Measurements from ENCODE around the gene NUCB1.

NUCB1 gene

GRCh38 chr19:48954595-48955307, 54.6 kb downstream of the NUCB1 start, which contains the start of gene BAX:
Gene BAX, plus strand, starts transcription at chr19:48954875. Its CDS starts 54 bp downstream, at chr19:48954929.
- TF ChIP-seq, protein P1, sequence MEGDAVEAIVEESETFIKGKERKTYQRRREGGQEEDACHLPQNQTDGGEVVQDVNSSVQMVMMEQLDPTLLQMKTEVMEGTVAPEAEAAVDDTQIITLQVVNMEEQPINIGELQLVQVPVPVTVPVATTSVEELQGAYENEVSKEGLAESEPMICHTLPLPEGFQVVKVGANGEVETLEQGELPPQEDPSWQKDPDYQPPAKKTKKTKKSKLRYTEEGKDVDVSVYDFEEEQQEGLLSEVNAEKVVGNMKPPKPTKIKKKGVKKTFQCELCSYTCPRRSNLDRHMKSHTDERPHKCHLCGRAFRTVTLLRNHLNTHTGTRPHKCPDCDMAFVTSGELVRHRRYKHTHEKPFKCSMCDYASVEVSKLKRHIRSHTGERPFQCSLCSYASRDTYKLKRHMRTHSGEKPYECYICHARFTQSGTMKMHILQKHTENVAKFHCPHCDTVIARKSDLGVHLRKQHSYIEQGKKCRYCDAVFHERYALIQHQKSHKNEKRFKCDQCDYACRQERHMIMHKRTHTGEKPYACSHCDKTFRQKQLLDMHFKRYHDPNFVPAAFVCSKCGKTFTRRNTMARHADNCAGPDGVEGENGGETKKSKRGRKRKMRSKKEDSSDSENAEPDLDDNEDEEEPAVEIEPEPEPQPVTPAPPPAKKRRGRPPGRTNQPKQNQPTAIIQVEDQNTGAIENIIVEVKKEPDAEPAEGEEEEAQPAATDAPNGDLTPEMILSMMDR (conservative IDR thresholded peaks at IDR 0.05; ENCODE audit: low read depth): no peak
- CTCF ChIA-PET: interaction anchor here (0.6 kb wide), 1 partner anchor 61 kb away, joined by 5 read pairs; no protein-coding TSS in a partner anchor
- DNase-seq (ENCODE audit: low spot score): peak; percentile 95
- POLR2A ChIA-PET (ENCODE audit: low non-redundant PET): interaction anchor here (0.6 kb wide), 2 partner anchors 22 to 399 kb away, joined by 3 to 9 read pairs; no protein-coding TSS in a partner anchor
- peak within 1 kb of the TSS; percentile 85 for H3K27ac ChIP-seq

GRCh38 chr19:48955308-48955958, 55.3 kb downstream of the NUCB1 start:
- peak overlapping the region; percentile 85 for H3K27ac ChIP-seq
- CTCF ChIA-PET: interaction anchor here (0.7 kb wide), 1 partner anchor 195 kb away, joined by 3 read pairs; no protein-coding TSS in a partner anchor
- TF ChIP-seq, protein P1 (conservative IDR thresholded peaks at IDR 0.05; ENCODE audit: low read depth): no peak
- POLR2A ChIA-PET (ENCODE audit: low non-redundant PET): interaction anchor here (0.5 kb wide), 1 partner anchor 166 kb away, joined by 3 read pairs; no protein-coding TSS in a partner anchor
- DNase-seq (ENCODE audit: low spot score): no peak

DNA sequence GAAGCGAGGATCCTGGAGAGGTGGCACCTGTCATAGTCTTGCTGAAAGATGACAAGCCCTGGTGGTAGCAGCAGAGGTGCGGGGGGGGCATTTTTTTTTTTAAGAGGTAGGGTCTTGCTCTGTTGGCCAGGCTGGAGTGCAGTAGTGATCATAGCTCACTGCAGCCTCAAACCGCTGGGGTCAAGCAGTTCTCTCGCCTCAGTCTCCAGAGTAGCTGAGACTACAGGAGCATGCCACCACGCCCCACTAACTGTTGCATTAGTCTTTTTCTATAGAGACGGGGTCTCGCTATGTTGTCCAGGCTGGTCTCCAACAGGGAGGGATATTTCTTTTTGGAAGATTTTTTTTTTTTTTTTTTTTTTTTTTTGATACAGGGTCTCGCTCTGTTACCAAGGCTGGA, 57.9 kb downstream of the NUCB1 start:
- H3K27ac ChIP-seq: no peak overlapping the region; the same call in 1 of the 2 replicates
- ChIA-PET CTCF (no interaction called here), POLR2A (ENCODE audit: low non-redundant PET) (interaction anchor here (0.7 kb wide), 1 partner anchor 236 kb away, joined by 8 read pairs; no protein-coding TSS in a partner anchor)
- DNase-seq (ENCODE audit: low spot score): no peak
- TF ChIP-seq, protein P1 (conservative IDR thresholded peaks at IDR 0.05; ENCODE audit: low read depth): no peak

DNA sequence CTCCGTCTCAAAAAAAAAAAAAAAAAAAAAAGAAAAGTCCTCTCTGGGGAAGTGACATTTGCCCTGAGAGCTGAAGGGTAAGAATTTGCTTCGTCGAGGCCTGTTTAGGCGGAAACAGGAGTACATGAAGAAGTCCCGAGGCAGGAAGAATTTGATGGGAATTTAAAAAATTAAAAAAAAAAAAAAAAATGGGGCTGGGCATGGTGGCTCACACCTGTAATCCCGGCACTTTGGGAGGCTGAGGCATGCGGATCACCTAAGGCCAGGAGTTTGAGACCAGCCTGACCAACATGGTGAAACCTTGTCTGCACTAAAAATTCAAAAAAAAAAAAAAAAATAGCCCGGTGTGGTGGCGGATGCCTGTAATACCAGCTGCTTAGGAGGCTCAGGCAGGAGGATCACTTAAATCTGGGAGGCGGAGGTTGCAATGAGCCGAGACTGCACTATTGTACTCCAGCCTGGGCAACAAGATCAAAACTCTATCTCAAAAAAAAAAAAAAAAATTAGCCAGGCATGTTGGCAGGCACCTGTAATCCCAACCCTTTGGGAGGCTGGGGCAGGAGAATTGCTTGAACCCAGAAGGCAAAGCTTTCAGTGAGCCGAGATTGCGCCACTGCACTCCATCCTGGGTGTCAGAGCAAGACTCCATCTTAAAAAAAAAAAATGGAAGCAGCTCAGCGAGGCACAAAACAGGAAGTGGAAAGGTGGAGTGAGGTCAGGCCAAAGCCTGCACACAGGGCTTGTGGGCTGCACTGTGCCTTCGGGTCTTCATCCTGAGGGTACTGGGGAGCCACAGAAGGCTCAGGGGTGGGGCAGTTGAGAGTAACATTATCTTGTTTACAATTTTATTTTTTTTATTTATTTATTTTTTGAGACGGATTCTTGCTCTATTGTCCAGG, 59.5 kb downstream of the NUCB1 start:
- TF ChIP-seq, protein P1 (conservative IDR thresholded peaks at IDR 0.05; ENCODE audit: low read depth): no peak
- ChIA-PET CTCF (interaction anchor here (0.6 to 0.9 kb wide), 2 partner anchors 117 to 266 kb away, joined by 3 to 8 read pairs; no protein-coding TSS in a partner anchor), POLR2A (ENCODE audit: low non-redundant PET) (no interaction called here)
- H3K27ac ChIP-seq: peak overlapping the region; percentile 95
- DNase-seq (ENCODE audit: low spot score): no peak

DNA sequence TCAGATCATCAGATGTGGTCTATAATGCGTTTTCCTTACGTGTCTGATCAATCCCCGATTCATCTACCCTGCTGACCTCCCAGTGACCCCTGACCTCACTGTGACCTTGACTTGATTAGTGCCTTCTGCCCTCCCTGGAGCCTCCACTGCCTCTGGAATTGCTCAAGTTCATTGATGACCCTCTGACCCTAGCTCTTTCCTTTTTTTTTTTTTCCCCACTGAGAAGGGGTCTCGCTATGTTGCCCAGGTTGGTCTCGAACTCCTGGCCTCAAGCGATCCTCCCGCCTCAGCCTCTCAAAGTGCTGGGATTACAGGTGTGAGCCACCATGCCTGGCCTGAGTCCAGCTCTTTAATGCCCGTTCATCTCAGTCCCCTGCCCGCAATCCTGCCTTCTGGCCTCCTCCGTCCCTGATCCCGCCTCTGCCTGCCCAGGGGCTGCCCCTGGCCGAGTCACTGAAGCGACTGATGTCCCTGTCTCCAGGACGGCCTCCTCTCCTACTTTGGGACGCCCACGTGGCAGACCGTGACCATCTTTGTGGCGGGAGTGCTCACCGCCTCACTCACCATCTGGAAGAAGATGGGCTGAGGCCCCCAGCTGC, 61.0 kb downstream of the NUCB1 start:
- CTCF ChIA-PET: interaction anchor here (0.7 to 1.4 kb wide), 2 partner anchors 10 to 1976 kb away, joined by 3 read pairs; no protein-coding TSS in a partner anchor
- POLR2A ChIA-PET (ENCODE audit: low non-redundant PET): no interaction called here

More for the DNA sequence above, 61.0 kb downstream of the NUCB1 start:
- DNase-seq (ENCODE audit: low spot score): no peak
- TF ChIP-seq, protein P1 (conservative IDR thresholded peaks at IDR 0.05; ENCODE audit: low read depth): no peak
- H3K27ac ChIP-seq: peak overlapping the region; percentile 95

All from RWPE1 (cell line).